ENCODE results near the gene BCL11A. TPM values are rescaled to one million over a fixed set of nuclear protein-coding genes. Genes with fewer than 3 reads are reported as not detected.

BCL11A gene
- polyA plus RNA-seq, 3 donors = 8.7 to 15.6 (median 11.1) TPM

- Histone ChIP-seq H3K79me2 (ENCODE audit: insufficient read depth, low read length) (no peaks in the 10 kb centered on the region), H3K4me1 (ENCODE audit: control insufficient read depth in 1 of 2, insufficient read depth in 2 of 2, low read length in 2 of 2) (peaks cover 36 to 54% of the 10 kb centered on the region in 2 donors), H3K9ac (ENCODE audit: insufficient read depth, low read length, poor library complexity, severe bottlenecking) (no peak overlapping the region), H2AFZ (ENCODE audit: insufficient read depth, low read depth, low read length, poor library complexity, severe bottlenecking) (no peak overlapping the region), H3K4me2 (replicated peaks; ENCODE audit: extremely low read depth, low read length, poor library complexity, severe bottlenecking) (no peak overlapping the region), H3K36me3 (replicated peaks in 1 of 2; ENCODE audit: control insufficient read depth in 1 of 2, insufficient read depth in 2 of 2, low read length in 2 of 2) (no peaks in the 10 kb centered on the region), H3K27ac (ENCODE audit: low read depth in 1 of 2, low read length in 2 of 2) (no peak overlapping the region), H4K20me1 (ENCODE audit: insufficient read depth, low read length) (no peaks in the 10 kb centered on the region), H3K27me3 (ENCODE audit: control insufficient read depth in 2 of 2, insufficient read depth in 2 of 2, low read length in 2 of 2) (no peaks in the 10 kb centered on the region), H3K9me3 (replicated peaks in 1 of 2; ENCODE audit: control insufficient read depth in 1 of 2, insufficient read depth in 1 of 2, low read length in 2 of 2) (no peaks in the 10 kb centered on the region), H3K4me3 (replicated peaks in 1 of 3; ENCODE audit: low read depth in 2 of 3, low read length in 3 of 3) (no peak overlapping the region)
- no peak for TF ChIP-seq CTCF (IDR thresholded peaks at IDR 0.05)
- H3K4me1 Mint-ChIP-seq = peaks cover 56% of the 10 kb centered on the region
- H3K9me3 Mint-ChIP-seq = peaks cover 0 to 2% (median 0%) of the 10 kb centered on the region in 7 donors
- no peak overlapping the region for H3K4me3 Mint-ChIP-seq
- no peak overlapping the region for H3K27ac Mint-ChIP-seq
- H3K27me3 Mint-ChIP-seq (ENCODE audit: low read depth in 3 of 3) = peaks cover 0 to 1% (median 0%) of the 10 kb centered on the region in 3 donors
- H3K36me3 Mint-ChIP-seq = peaks cover 0 to 3% of the 10 kb centered on the region in 2 donors
- no CpG with 5 or more reads among the region's 3 CpGs for WGBS (ENCODE audit: insufficient coverage)
- DNase-seq = no peak
- intact Hi-C loops (cut with micrococcal nuclease) = loop anchor here in 1 of 2 donors (10.0 kb wide), 1 partner anchor 52 kb away; no protein-coding TSS in a partner anchor
Observed at GRCh38 chr2:60442608-60443007, 110.8 kb downstream of the BCL11A start.

GRCh38 chr2:60441800-60442199, 111.7 kb downstream of the BCL11A start:
- Histone ChIP-seq H3K4me1 (ENCODE audit: control insufficient read depth in 1 of 2, insufficient read depth in 2 of 2, low read length in 2 of 2) (peaks cover 34 to 53% of the 10 kb centered on the region in 2 donors), H3K9me3 (replicated peaks in 1 of 2; ENCODE audit: control insufficient read depth in 1 of 2, insufficient read depth in 1 of 2, low read length in 2 of 2) (no peaks in the 10 kb centered on the region), H3K4me2 (replicated peaks; ENCODE audit: extremely low read depth, low read length, poor library complexity, severe bottlenecking) (no peak overlapping the region), H3K4me3 (replicated peaks in 1 of 3; ENCODE audit: low read depth in 2 of 3, low read length in 3 of 3) (no peak overlapping the region), H3K36me3 (replicated peaks in 1 of 2; ENCODE audit: control insufficient read depth in 1 of 2, insufficient read depth in 2 of 2, low read length in 2 of 2) (no peaks in the 10 kb centered on the region), H3K79me2 (ENCODE audit: insufficient read depth, low read length) (no peaks in the 10 kb centered on the region), H3K27me3 (ENCODE audit: control insufficient read depth in 2 of 2, insufficient read depth in 2 of 2, low read length in 2 of 2) (no peaks in the 10 kb centered on the region), H3K9ac (ENCODE audit: insufficient read depth, low read length, poor library complexity, severe bottlenecking) (no peak overlapping the region), H4K20me1 (ENCODE audit: insufficient read depth, low read length) (no peaks in the 10 kb centered on the region), H2AFZ (ENCODE audit: insufficient read depth, low read depth, low read length, poor library complexity, severe bottlenecking) (no peak overlapping the region), H3K27ac (ENCODE audit: low read depth in 1 of 2, low read length in 2 of 2) (peak overlapping the region in 1 of 2 donors; percentile 46)
- peaks cover 0 to 1% (median 0%) of the 10 kb centered on the region in 3 donors for H3K27me3 Mint-ChIP-seq (ENCODE audit: low read depth in 3 of 3)
- peak; percentile 20 to 39 (median 34) for DNase-seq
- H3K27ac Mint-ChIP-seq = peak overlapping the region in 5 of 7 donors; percentile 8 to 81 (median 43)
- peaks cover 0 to 2% (median 0%) of the 10 kb centered on the region in 7 donors for H3K9me3 Mint-ChIP-seq
- intact Hi-C loops (cut with micrococcal nuclease) = loop anchor here in 1 of 2 donors (10.0 kb wide), 1 partner anchor 53 kb away; no protein-coding TSS in a partner anchor
- TF ChIP-seq CTCF (IDR thresholded peaks at IDR 0.05) = no peak
- peaks cover 0 to 3% of the 10 kb centered on the region in 2 donors for H3K36me3 Mint-ChIP-seq
- peaks cover 56% of the 10 kb centered on the region for H3K4me1 Mint-ChIP-seq
- WGBS (ENCODE audit: insufficient coverage) = no CpG with 5 or more reads among the region's 5 CpGs
- H3K4me3 Mint-ChIP-seq = no peak overlapping the region
